Testis (tissue), 3 donors: ENCODE results near the gene NKAPD1. TPM values are rescaled to one million over a fixed set of nuclear protein-coding genes. Genes with fewer than 3 reads are reported as not detected.

Experiments
- DNase-seq: peaks from one replicate; pipeline ENCODE4 v3.0.0-alpha.2; 2019
- H3K27ac ChIP-seq, 2 donors: fragments of 200-600 bp; sonication (generic); one replicate each; pipeline ENCODE4 v1.5.1; 2019
- H3K27me3 ChIP-seq: fragments of 200-600 bp; sonication (generic); one replicate; pipeline ENCODE4 v1.5.1; 2019
- H3K36me3 ChIP-seq: fragments of 200-600 bp; sonication (generic); one replicate; pipeline ENCODE4 v1.5.1; 2017; ENCODE audit warnings: low read depth; ENCODE audit errors: missing control alignments
- H3K4me1 ChIP-seq: fragments of 200-600 bp; sonication (generic); one replicate; pipeline ENCODE4 v1.5.1; 2019
- H3K4me3 ChIP-seq, 2 donors: fragments of 200-600 bp; sonication (generic); one replicate each; pipeline ENCODE4 v1.5.1; 2017 to 2019
- H3K9me3 ChIP-seq: fragments of 200-600 bp; sonication (generic); one replicate; pipeline ENCODE4 v1.5.1; 2017
- CTCF ChIP-seq, 3 experiments: fragments of 450-650 bp in 2 of 3; fragments of 200-600 bp in 1 of 3; sonication (generic) in 1 of 3; IDR thresholded peaks; one replicate each; pipeline ENCODE4 v1.5.1; 2016 to 2019; ENCODE audit warnings: antibody characterized with exemption in 3 of 3, mild to moderate bottlenecking in 2 of 3, moderate library complexity in 1 of 3
- POLR2A ChIP-seq: fragments of 450-650 bp; IDR thresholded peaks from one replicate; pipeline ENCODE4 v1.6.1; 2017; ENCODE audit warnings: antibody characterized with exemption, mild to moderate bottlenecking, moderate library complexity
- WGBS, 2 donors: methylation state at CpG; one replicate each; pipeline ENCODE4 v1.1.5; 2018; 5-methylcytosine and 5-hydroxymethylcytosine counted together
- intact Hi-C: fragments of 100-400 bp; cut with DNase I; formaldehyde crosslinking; loops from one replicate; pipeline ENCODE4 v1.15.1; 2023; ENCODE audit warnings: low total_unique reads
- polyA plus RNA-seq: library from polyadenylated mRNA; stranded (reverse); fragments of 350-450 nt; fragmentation: Illumina TruSeq; extraction: RNeasy Lipid Tissue Mini Kit (QIAGEN cat#74804); gene quantifications from one replicate; pipeline ENCODE4 v1.2.3, GENCODE V29; 2014; ENCODE audit warnings: low read depth, low replicate concordance; ENCODE audit not compliant: insufficient read depth
- small RNA-seq, 2 donors: library from RNA; depleted of rRNA; stranded (forward); fragments of <200 nt; gene quantifications; one replicate each; pipeline ENCODE3, GENCODE V24; 2016
- total RNA-seq, 2 donors: library from RNA; depleted of rRNA; stranded (reverse); fragments of >200 nt; gene quantifications; one replicate each; pipeline ENCODE4 v1.2.3, GENCODE V29; 2016

NKAPD1 gene
- total and polyA plus RNA-seq, 3 donors from 2014 or later, result 14.8 to 20.8 (median 18.7) TPM

- intact Hi-C loops, result no loop called here
- Histone ChIP-seq H3K27me3 (no peaks in the 10 kb centered on the region), H3K27ac (no peak overlapping the region), H3K4me1 (no peaks in the 10 kb centered on the region), H3K4me3 (no peak overlapping the region), H3K36me3 (no peaks in the 10 kb centered on the region), H3K9me3 (no peaks in the 10 kb centered on the region)
- 74 to 83% methylated on average over 1 to 3 of the region's 3 CpGs for WGBS, 2 donors
- no peak for TF ChIP-seq CTCF (IDR thresholded peaks at IDR 0.05)
- TF ChIP-seq POLR2A, result no peak
- DNase-seq, result peak; percentile 77
These were observed 54.5 kb downstream of the NKAPD1 start for GRCh38 chr11:112128483-112129121.

- H3K4me3 ChIP-seq, result no peak overlapping the region
- peak; percentile 18 for DNase-seq
These were observed 55.6 kb downstream of the NKAPD1 start for GRCh38 chr11:112129656-112130055.

GRCh38 chr11:112132737-112133136, 58.6 kb downstream of the NKAPD1 start:
- H3K4me1 ChIP-seq, result no peaks in the 10 kb centered on the region
- H3K9me3 ChIP-seq, result no peaks in the 10 kb centered on the region
- no peaks in the 10 kb centered on the region for H3K36me3 ChIP-seq
- DNase-seq, result no peak
- TF ChIP-seq POLR2A, result no peak
- no peak for TF ChIP-seq CTCF (IDR thresholded peaks at IDR 0.05)
- WGBS, 2 donors, result 70 to 76% methylated on average over 2 of the region's 2 CpGs
- no peak overlapping the region for H3K4me3 ChIP-seq
- intact Hi-C loops, result no loop called here
- H3K27me3 ChIP-seq, result no peaks in the 10 kb centered on the region
- no peak overlapping the region for H3K27ac ChIP-seq

More at GRCh38 chr11:112129656-112130055, 55.6 kb downstream of the NKAPD1 start:
- no peaks in the 10 kb centered on the region for H3K4me1 ChIP-seq
- no peak for TF ChIP-seq CTCF (IDR thresholded peaks at IDR 0.05)
- TF ChIP-seq POLR2A, result no peak
- H3K27ac ChIP-seq, result no peak overlapping the region
- no peaks in the 10 kb centered on the region for H3K36me3 ChIP-seq
- 81 to 83% methylated on average over 5 of the region's 5 CpGs for WGBS, 2 donors
- intact Hi-C loops, result no loop called here
- H3K9me3 ChIP-seq, result no peaks in the 10 kb centered on the region
- H3K27me3 ChIP-seq, result no peaks in the 10 kb centered on the region

- Histone ChIP-seq H3K9me3 (no peaks in the 10 kb centered on the region), H3K27me3 (no peaks in the 10 kb centered on the region), H3K4me1 (no peaks in the 10 kb centered on the region), H3K27ac (no peak overlapping the region), H3K4me3 (no peak overlapping the region), H3K36me3 (no peaks in the 10 kb centered on the region)
- TF ChIP-seq POLR2A, result no peak
- TF ChIP-seq CTCF (IDR thresholded peaks at IDR 0.05), result no peak
- intact Hi-C loops, result no loop called here
- WGBS, 2 donors, result 76 to 84% methylated on average over 4 of the region's 4 CpGs
- no peak for DNase-seq
These were observed 60.4 kb downstream of the NKAPD1 start for GRCh38 chr11:112134473-112134872.

Small RNA genes lying within 50 kb of the gene (small RNA-seq; reads per million reads assigned to genes)
- 0 reads per million in 2 donors for gene AP000907.3
- 0 reads per million in 2 donors for gene RNU6-893P

Other genes with a start within 250 kb of the NKAPD1 start
- 10 to 100 TPM; 41.3 to 42.0 TPM for gene ALG9, start 202.7 kb upstream of the NKAPD1 start, total RNA-seq
- 40.1 TPM for gene ALG9, start 202.7 kb upstream of the NKAPD1 start, polyA plus RNA-seq
- gene FDXACB1, start 195.1 kb upstream of the NKAPD1 start, total RNA-seq, result 1 to 10 TPM; 7.4 to 7.8 TPM
- gene FDXACB1, start 195.1 kb upstream of the NKAPD1 start, polyA plus RNA-seq, result 7.2 TPM
- gene CFAP68, start 194.8 kb upstream of the NKAPD1 start, total RNA-seq, result 10 to 100 TPM; 62.7 to 68.5 TPM
- gene CFAP68, start 194.8 kb upstream of the NKAPD1 start, polyA plus RNA-seq, result 103 TPM
- 10 to 100 TPM; 18.4 to 20.6 TPM for gene CRYAB, start 162.5 kb upstream of the NKAPD1 start, total RNA-seq
- 116 TPM for gene CRYAB, start 162.5 kb upstream of the NKAPD1 start, polyA plus RNA-seq
- gene HSPB2, start 161.6 kb upstream of the NKAPD1 start, total RNA-seq, result not detected
- gene HSPB2, start 161.6 kb upstream of the NKAPD1 start, polyA plus RNA-seq, result 6.0 TPM
- gene C11orf52, start 155.4 kb upstream of the NKAPD1 start, total RNA-seq, result 1 to 10 TPM; 1.4 to 2.0 TPM
- gene C11orf52, start 155.4 kb upstream of the NKAPD1 start, polyA plus RNA-seq, result 1.6 TPM
- gene DIXDC1, start 137.0 kb upstream of the NKAPD1 start, total RNA-seq, result 10 to 100 TPM; 21.8 to 26.6 TPM
- gene DIXDC1, start 137.0 kb upstream of the NKAPD1 start, polyA plus RNA-seq, result 49.5 TPM
- gene DLAT, start 48.9 kb upstream of the NKAPD1 start, total RNA-seq, result 10 to 100 TPM; 20.9 to 21.9 TPM
- gene DLAT, start 48.9 kb upstream of the NKAPD1 start, polyA plus RNA-seq, result 23.2 TPM
- 10 to 100 TPM; 31.2 to 59.5 TPM for gene PIH1D2, start 282 bp upstream of the NKAPD1 start, total RNA-seq
- gene PIH1D2, start 282 bp upstream of the NKAPD1 start, polyA plus RNA-seq, result 97.8 TPM
- 10 to 100 TPM; 50.9 to 61.3 TPM for gene TIMM8B, start 12.5 kb downstream of the NKAPD1 start, total RNA-seq
- gene TIMM8B, start 12.5 kb downstream of the NKAPD1 start, polyA plus RNA-seq, result 72.4 TPM
- gene SDHD, start 12.6 kb downstream of the NKAPD1 start, total RNA-seq, result 10 to 100 TPM; 48.7 to 60.5 TPM
- 75.9 TPM for gene SDHD, start 12.6 kb downstream of the NKAPD1 start, polyA plus RNA-seq
- gene IL18, start 89.8 kb downstream of the NKAPD1 start, total RNA-seq, result 1 to 10 TPM; 4.7 to 7.9 TPM
- 7.4 TPM for gene IL18, start 89.8 kb downstream of the NKAPD1 start, polyA plus RNA-seq
- gene TEX12, start 93.1 kb downstream of the NKAPD1 start, total RNA-seq, result 10 to 100 TPM in 1 of 2 donors, 1 to 10 TPM in 1; 6.3 to 11.6 TPM
- 21.8 TPM for gene TEX12, start 93.1 kb downstream of the NKAPD1 start, polyA plus RNA-seq
- gene BCO2, start 101.2 kb downstream of the NKAPD1 start, total RNA-seq, result 10 to 100 TPM; 10.4 to 11.0 TPM
- 10.2 TPM for gene BCO2, start 101.2 kb downstream of the NKAPD1 start, polyA plus RNA-seq
- 10 to 100 TPM; 30.1 to 33.9 TPM for gene PTS, start 152.1 kb downstream of the NKAPD1 start, total RNA-seq
- 28.0 TPM for gene PTS, start 152.1 kb downstream of the NKAPD1 start, polyA plus RNA-seq
- gene PLET1, start 186.6 kb downstream of the NKAPD1 start, total RNA-seq, result not detected
- not detected for gene PLET1, start 186.6 kb downstream of the NKAPD1 start, polyA plus RNA-seq